HepG2 (cell line): ENCODE measurements around the gene CA10. TPM values are rescaled to one million over a fixed set of nuclear protein-coding genes. Genes with fewer than 3 reads are reported as not detected.

Experiments used
- ATF5 ChIP-seq: sonication (generic); formaldehyde crosslinking; IDR thresholded peaks from 2 replicates; pipeline ENCODE4 v1.4.0; 2020; ENCODE audit warnings: mild to moderate bottlenecking, low read depth, missing genetic modification reagents
- NFKB2 ChIP-seq: sonication (generic); formaldehyde crosslinking; IDR thresholded peaks from 2 replicates; pipeline ENCODE4 v1.4.0; 2020; ENCODE audit warnings: missing genetic modification reagents, borderline replicate concordance
- ZBTB39 ChIP-seq: sonication (generic); formaldehyde crosslinking; IDR thresholded peaks from 2 replicates; pipeline ENCODE4 v1.5.0; 2020; ENCODE audit warnings: missing genetic modification reagents
- ZNF614 ChIP-seq: IDR thresholded peaks from 2 replicates; pipeline ENCODE4 v1.6.1; 2018; ENCODE audit warnings: missing biosample characterization, missing genetic modification reagents, inconsistent platforms, borderline replicate concordance
- polyA plus RNA-seq, 8 experiments: library from polyadenylated mRNA; depleted of rRNA in 3 of 8; stranded (reverse) in 7 of 8; unstranded in 1 of 8; fragments of >200 nt; fragmentation: Illumina TruSeq in 4 of 8; extraction: Trizol in 4 of 8; gene quantifications; 2 replicates each; pipeline versions ENCODE4 v1.2.1 to v1.2.3, GENCODE V29; 2011 to 2016; ENCODE audit warnings: low read depth in 4 of 8, missing spikeins in 1 of 8, mixed read lengths in 1 of 8; ENCODE audit not compliant: insufficient read depth in 1 of 8
- total RNA-seq, 5 experiments: library from RNA; depleted of rRNA; stranded (reverse); fragments of >200 nt; fragmentation: Illumina TruSeq; extraction: Trizol; gene quantifications; 2 replicates each; pipeline ENCODE4 v1.2.3, GENCODE V29; 2016; ENCODE audit warnings: low read depth in 1 of 5
- TF ChIP-seq, protein P1 (sequence below), 2 experiments: sonication (generic) in 1 of 2; formaldehyde crosslinking in 1 of 2; IDR thresholded peaks; 2 replicates each; pipeline versions ENCODE4 v1.6.1 to v1.9.0; 2014 to 2022; ENCODE audit warnings: antibody characterized with exemption in 1 of 2, borderline replicate concordance in 1 of 2, inconsistent platforms in 1 of 2, low read depth in 1 of 2, missing genetic modification reagents in 1 of 2

The CA10 gene
- total and polyA plus RNA-seq, 2 of the 13 experiments (the other 11 are each of a cell fraction or from before 2014, with no cell fraction given), result not detected

- no peak for TF ChIP-seq ZBTB39
- no peak for TF ChIP-seq ATF5 (CRISPR knock-in tag)
- TF ChIP-seq NFKB2 (CRISPR knock-in tag), result no peak
- TF ChIP-seq ZNF614 (CRISPR knock-in tag), result no peak
- TF ChIP-seq, protein P1, sequence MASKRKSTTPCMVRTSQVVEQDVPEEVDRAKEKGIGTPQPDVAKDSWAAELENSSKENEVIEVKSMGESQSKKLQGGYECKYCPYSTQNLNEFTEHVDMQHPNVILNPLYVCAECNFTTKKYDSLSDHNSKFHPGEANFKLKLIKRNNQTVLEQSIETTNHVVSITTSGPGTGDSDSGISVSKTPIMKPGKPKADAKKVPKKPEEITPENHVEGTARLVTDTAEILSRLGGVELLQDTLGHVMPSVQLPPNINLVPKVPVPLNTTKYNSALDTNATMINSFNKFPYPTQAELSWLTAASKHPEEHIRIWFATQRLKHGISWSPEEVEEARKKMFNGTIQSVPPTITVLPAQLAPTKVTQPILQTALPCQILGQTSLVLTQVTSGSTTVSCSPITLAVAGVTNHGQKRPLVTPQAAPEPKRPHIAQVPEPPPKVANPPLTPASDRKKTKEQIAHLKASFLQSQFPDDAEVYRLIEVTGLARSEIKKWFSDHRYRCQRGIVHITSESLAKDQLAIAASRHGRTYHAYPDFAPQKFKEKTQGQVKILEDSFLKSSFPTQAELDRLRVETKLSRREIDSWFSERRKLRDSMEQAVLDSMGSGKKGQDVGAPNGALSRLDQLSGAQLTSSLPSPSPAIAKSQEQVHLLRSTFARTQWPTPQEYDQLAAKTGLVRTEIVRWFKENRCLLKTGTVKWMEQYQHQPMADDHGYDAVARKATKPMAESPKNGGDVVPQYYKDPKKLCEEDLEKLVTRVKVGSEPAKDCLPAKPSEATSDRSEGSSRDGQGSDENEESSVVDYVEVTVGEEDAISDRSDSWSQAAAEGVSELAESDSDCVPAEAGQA (IDR thresholded peaks at IDR 0.05; ENCODE audit: low read depth), result no peak
- TF ChIP-seq, protein P1 (CRISPR knock-in tag; IDR thresholded peaks at IDR 0.05; ENCODE audit: borderline replicate concordance), result no peak
- TF ChIP-seq, all 625 proteins: peak for 0
Measured at GRCh38 chr17:52149626-52150025, 8.9 kb downstream of the CA10 start (continued).
